Stimulated activated CD4-positive, alpha-beta T cell treated with anti-CD3 and anti-CD28 coated beads, Interleukin-12 subunit alpha, Interleukin-12 subunit beta, amount 100 ng/mL, for 4 hours (primary cell): ENCODE results near the gene C1QTNF6.

Experiments used
- DNase-seq: peaks from one replicate; pipeline ENCODE4 v3.0.0-alpha.2; 2020

Gene C1QTNF6

DNA sequence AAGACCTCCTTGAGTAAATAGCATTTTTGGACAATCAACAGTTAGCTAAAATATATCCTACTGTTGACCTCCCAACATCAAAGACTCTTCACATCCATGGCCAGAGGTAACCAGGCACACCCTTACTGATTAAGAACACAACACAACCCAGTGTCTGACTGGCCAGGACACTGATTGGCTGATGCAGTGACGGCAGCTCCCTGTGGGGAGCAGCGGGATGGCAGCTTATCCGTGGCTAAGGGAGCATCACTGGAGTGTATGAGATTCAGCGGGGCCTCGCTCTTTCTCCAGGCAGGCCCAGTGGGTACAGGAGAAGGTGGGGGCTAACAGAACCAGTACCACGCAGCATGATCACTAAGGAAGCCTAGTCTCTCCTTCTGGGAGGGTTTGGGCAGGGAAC, 28.0 kb downstream of the C1QTNF6 start:
- DNase-seq: no peak

DNA sequence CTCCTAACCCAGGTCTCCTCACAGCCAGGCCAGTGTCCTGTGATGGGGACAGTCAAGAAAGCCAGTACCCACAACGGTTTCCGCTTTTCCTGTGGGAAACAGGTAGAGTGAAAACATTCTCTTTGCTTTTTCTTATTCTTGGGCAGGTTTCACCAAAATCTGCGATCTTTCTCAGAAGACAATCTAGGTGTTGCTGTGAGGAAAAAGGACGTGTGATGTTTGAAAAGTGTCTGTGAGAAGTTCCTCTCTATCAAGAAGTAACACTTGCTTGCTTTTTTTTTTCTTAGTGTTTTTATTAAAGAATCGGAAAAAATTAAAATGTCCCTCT, 29.1 kb downstream of the C1QTNF6 start:
- DNase-seq: no peak

DNA sequence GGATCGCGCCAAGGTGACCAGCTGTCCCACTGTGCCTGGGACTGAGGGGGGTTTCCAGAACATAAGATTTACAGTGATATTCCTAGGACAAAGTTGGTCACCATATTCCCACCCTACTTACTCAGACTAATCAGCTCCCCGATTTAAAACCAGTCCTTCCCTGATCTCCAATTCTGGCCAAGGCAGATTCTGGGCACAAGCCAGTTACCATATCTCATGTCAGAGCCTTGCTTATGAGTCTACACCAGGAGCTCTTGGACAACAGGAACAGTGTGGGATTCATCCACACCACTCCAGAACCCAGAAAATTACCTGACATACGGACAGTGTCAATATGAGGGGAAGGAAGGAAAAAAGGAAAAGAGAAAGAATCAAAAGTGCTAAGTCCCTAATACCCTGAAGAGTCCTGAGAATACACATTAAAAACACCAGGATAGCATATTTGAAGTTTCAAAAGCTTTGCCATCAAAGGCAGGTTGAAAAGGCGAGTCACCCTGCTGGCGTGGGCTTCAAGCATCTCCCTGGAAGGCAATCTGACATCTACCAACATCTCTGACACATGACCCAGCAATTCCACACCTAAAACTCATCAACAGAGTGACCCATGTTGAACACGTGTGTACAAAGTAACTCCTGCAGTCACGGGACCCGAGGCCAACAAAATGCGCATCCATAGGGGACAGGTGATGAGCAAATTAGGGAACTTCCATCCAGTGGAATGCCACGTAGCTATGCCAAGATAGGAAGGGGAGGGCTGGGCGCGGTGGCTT, 30.3 kb downstream of the C1QTNF6 start:
- DNase-seq: no peak

DNA sequence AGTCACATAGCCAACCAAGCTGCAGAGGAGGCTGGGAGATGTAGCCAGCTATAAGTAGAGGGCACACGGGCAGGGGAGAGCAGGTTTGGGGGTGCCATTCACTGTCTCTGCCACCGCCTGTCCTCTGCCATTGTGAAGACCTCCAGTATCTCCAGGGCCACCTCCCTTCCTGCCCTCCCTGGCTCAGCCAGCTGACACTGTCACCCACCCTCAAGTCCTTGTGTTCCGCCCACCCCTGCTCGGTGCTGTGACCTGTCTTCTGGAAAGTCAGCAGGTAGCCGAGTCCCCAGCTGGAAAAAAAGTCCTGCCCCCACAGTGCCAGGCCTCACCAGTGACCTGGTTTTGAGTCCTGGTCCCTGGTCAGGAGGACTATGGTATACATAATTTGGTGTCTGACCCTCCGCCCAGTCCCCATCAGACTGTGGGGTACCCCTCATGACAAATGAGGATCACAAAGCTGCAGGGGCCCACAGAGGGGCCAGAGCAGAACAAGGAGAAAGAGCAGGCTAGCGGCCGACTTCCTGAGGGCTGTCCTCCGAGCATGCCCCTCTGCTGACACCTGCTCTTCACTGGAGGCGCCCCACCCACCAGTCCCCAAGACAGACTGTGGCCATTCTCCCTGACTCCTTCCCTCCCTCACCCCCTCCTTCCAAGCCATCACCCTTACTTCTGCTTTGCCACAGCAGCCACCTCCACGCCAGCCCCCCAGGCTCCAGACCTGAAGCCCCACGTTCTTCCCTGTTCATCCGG, 31.2 kb downstream of the C1QTNF6 start:
- DNase-seq: no peak

DNA sequence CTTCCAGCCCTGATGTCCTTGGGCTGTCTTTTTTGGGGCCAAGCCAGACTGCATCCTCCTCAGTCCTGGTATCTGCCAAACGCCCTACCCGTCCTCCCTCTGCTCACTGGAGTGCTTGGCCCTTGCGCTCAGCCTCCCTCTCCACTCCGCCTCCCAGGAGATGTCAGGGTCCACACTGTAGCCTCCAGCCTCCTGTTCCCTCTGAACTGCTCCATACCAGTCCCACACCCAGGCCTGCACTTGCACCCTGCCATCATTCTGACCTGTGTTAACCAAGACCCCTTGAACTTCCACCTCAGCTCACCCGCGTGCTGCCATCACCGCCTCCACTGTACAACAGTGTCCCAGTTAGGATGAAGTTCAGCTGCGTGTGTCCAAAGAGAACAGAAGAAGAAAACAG, 32.1 kb downstream of the C1QTNF6 start:
- DNase-seq: no peak

DNA sequence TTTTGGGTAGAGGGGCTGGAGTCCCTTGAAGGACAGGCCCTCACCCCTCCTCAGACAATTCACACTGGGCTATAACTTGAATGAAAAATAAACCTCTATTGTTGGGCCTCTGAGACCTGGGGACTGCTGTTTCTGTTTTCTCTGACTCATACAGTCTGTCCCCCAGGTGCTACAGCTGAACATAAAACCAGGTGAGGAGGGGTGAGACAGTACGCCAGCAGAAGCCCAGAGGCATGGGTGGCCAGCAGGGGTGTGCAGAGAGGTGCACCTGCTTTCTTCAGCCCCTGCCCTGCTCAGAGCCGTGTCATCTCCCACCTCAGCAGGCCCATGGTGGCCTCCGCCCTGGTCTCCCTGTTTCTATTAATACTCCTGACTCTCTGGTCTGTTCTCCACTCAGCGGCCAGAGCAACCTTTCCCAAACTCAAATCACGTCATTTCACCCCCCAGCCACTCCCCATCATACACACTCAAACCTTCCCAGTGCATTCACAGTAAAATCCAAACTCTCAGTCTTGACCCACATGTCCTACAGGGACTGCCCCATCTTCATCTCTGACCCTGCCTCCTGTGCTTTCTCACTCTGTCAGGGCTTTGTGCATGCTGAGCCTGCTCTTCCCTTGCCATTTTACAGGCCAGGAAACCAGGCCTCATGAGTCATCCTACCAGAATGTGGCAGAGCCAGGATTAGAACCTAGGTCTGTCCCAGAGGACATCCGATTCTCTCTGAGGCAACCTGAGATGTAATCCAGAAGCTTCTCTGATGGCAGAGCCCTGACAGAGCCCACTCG, 32.9 kb downstream of the C1QTNF6 start:
- no peak for DNase-seq

DNA sequence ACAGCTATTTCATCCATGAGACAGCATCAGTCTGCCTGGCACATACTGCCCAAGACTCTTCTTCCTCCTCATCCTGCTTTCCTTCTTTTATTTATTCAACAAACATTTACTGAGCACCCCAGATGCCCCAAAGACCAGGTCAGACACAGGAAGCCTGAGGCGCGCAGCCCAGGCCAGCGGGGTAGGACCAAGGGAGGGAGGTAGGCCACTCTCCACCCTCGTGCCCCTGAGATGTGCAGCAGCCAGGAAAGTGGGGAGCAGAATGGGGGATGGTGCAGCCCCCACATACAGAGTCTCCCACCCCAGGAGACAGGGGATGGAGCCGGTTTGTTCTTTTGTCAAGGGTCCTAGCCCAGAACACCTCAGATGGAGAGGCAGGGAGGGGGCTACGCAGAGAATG, 34.1 kb downstream of the C1QTNF6 start:
- no peak for DNase-seq

DNA sequence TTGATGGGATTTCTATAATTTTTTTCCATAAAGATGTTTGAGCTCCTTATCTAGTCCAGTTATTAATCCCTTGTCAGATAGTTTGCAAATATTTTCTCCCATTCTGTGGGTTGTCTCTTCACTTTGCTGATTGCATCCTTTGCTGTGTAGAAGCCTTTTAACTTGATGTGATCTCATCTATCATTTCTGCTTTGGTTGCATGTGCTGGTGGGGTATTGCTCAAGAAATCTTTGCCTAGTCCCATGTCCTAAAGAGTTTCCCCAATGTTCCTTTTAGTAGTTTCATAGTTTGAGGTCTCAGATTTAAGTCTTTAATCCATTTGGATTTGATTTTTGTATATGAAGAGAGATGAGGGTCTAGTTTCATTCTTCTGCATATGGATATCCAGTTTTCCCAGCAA, 36.6 kb downstream of the C1QTNF6 start:
- DNase-seq: no peak

DNA sequence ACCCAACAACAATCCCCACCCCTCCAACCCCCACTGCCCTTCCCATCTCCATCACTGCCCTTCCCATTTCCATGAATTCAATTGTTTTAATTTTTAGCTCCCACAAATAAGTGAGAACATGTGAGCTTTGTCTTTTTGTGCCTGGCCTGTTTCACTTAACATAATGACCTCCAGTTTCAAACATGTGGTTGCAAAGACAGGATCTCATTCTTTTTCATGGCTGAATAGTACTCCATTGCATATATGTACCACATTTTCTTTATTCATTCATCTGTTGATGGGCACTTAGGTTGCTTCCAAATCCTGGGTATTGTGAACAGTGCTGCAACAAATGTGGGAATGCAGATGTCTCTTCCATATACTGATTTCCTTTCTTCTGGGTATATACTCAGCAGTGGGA, 37.3 kb downstream of the C1QTNF6 start:
- DNase-seq: no peak

DNA sequence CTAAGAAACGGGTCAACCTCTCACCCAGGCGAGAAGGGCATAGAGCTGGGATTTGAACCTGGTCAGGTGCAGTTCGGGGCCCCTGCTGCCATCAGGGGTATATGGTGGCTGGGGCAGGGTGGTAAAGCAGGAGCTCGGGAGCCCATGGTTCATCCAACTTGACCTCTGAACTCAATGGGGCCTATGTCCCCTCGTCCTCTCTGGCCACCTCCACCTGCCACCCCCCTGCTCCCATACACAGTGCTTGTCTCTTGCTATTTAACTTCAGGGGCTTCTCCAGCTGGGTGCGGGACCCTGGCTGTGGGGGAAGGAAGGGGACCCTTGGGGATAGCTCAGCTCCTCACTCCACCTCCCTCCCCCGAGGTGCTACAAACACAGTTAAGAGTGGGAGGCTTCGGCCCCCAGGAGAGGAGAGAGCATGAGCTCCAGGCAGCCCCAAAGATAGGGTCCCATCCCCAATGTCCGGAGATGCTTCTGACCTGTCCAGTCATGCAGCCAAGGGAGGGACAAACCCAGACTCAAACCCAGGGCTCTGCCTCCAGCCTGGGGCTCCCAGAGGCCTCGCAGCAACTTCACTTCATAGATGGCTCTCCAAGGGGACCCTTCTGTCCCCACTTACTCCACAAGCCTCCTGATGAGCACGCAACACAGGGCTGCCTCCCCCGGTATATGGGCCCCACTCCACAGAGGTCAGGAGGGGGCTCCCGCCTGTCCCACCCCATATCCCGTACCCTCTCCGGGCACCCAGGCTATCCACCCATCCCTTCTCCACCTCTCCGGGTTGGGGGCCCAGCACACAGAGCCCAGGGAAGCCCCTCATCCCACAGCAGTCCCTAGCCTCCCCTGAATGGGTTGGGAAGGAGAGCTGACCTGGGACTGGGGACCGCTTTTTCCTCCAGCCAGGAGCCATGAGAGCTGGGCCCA, 39.0 kb downstream of the C1QTNF6 start:
- DNase-seq: no peak

DNA sequence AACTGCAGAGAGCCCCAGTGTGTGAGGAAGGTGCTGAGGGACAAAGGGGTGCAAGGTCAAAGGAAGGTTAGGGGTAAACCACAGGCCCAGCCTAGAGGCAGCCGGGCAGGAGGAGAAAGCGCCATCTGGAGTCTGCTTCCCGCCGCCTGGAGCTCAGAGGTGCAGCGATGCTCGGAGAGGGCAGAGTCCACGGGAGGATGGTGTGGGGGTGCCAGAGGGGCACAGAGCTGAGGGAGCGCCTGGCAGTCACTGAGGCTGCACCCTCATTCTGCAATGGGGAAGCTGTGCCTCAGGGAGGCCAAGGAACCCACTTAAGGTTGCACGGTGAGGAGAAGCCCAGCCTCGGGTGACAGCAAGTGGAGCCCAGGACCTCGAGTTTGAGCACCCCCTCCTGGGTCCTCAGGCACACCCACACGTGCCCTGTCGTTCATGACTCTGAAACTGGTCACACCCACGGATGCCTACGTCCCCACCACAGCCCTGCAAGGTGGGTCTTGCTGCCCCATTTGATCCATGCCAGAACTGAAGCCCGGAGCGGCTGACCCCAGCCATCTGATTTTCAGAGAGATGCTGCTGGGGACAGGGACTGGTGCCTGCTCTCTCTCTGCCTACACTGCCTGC, 39.9 kb downstream of the C1QTNF6 start:
- DNase-seq: no peak

DNA sequence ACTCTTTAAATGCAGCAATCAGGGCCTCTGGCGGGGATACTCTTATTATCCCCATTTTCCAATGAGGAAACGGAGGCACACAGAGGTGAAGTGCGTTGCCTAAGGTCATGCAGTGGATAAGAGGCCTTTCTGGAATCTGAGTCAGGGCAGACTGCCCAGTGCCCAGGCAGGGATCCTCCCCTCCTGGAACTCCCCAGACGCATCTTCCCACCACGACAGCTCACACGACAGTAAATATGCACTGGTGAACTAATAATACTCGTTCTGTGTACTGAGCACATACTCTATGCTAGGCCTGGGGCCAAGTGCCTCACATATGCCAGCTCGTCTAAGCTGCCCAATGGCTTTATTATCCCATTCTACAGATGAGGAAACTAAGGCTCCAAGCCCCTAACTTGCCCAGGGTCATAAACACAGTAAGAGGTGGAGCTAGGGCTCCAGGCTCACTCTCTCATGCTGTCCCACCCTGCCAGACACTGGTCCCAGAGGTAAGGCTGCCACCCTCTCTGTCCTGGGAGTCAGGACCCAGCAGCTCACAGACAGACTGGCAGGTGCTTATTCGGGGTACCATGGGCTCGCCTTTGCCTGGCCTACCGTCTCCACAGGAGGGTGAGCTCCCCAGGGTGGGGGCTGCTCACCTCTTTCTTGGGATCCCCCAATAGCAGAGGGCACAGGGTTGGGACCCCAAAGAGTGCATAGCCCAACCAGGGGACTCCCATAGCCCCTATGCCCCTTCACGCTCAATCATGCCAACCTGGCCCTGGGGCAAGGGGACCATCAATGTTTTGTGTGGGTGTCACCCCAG, 40.7 kb downstream of the C1QTNF6 start:
- DNase-seq: no peak

DNA sequence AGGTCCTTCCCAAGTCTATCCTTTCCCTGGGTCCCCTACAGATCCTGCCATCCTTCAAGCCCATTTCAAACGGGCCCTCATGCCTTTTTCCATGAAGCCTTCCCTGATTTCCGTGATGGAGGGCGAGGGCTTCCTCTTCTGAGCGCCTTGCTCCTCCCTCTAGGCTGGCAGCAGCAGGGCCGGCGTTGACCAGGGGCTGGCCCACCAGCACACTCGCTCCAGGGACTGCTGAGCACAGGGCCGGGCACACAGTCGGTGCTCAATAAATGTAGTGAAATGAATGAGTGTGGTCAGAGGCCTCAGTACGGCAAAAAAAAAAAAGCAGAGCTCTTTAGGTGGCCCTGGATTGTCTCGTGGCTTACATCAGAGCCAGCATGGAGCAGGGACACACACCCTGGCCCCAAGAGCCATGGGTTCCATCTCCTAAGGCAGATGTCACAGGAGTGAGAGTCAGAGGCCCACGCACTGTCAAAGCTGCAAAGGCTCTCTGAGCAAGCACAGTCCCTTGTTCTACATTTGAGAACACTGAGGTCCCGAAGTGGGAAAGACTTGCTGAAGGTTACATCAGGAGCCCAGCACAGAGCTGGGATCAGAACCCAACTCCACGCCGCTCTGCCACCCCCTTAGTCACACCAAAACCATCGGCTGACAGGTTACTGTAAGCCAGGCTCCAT, 41.4 kb downstream of the C1QTNF6 start:
- DNase-seq: no peak

DNA sequence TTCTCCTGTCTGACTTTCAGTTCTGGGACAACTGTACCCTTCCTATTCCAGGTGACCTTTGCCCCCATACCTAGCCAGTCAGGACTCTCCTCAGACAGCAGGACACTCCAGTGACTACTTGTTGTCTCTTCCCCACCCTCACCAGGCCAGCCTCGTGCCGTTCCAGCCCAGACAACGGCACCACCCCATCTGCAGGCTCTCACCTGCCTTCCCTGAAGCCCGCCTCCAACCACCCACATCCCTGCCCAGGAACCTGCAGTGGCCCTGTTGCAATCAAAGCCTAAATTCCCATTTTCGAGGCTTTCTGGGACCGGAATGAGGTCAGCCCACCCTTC, 42.0 kb downstream of the C1QTNF6 start:
- no peak for DNase-seq

DNA sequence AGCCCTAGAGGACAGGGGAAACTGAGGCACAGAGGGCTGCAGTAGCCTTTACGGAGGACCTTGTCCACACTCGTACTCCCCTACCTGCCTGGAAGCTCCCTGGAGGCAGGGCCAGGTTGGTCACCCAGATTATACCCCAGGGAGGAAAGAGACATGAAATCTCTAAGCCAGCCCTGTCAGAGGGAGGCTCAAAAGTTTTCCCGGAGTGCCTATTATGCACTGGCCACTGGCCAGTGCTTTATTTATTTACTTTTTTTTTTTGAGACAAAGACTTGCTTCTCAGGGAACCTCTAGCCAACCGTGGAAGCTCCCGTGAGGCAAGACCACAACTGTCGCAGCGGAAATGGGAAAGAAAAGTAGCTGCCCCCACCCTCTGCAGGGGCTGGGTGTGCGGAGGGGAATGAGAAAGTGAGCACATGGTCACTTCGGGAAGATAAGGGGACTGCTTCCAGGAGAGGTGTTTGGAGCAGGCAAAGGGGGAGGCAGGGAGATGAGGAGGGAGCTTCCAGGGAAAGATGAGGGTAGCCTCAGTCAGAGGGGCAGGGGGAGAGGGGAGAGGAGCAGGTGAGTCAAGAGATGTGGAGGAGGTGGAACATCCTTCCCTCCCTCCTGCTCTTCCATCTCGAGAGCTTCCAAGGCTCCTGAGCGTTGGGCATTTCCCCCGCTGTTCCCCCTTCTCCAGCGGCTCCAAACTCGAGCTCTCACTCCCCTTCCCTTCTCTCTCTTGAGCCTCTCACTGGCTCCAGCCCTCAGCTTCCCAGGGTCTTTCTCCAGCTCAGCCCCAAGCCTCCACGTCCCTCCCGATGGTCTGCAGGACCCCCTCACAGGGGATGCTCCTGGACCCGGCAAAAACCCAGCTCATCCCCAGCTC, 42.6 kb downstream of the C1QTNF6 start:
- DNase-seq: no peak

DNA sequence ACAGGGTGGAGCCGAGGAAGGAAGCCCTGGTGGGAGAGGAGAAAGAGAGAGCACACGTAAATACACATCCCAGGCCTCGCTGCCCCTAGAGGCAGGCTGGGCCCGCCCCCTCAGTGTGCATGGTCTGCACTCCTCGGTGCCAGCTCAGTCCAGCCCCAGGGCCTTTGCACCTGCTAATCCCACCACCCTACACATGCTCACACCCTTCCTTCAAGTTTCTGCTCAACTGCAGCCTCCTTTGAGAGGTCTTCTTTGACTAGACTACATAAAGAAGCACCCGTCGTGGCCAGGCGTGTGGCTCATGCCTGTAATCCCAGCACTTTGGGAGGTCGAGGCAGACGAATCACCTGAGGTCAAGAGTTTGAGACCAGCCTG, 43.9 kb downstream of the C1QTNF6 start:
- no peak for DNase-seq

DNA sequence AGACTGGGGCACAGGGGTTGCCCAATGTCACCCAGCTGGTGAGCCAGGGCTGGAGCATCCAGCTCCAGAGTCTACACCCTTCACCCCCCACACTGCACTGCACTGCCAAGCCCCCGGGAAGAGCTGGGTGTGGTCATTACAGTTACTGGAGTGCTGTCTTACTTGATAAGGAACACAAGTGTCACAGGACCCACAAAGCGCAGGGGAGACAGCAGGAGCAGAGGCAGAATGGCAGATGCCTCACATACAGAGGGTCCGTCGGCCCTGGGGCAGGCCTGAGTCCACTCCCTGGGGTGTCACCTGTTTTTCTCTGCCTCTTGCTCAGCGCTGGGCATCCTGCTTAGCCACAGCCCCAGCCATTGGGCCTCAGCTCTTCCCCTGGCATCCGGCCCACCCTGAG, 46.1 kb downstream of the C1QTNF6 start:
- DNase-seq: no peak

DNA sequence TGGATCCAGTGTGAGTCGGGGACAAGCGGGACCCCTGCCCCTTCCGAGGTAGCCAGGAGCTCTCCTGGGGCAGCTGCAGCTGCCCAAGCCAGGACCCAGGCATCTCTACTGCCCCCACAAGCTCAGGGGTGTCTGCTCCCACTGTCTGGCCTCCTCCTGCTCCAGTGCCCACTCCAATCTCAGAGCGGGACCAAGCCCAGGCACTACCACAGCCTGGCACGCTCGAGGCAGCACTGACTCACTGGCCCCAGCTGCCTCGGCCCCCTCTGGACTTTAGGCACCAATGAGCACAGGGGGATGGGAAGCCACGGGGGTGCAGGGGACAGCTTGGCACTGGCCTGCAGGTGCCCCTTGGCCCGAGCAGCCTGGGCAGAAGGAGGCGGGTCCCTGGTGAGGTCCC, 46.6 kb downstream of the C1QTNF6 start:
- DNase-seq: no peak

DNA sequence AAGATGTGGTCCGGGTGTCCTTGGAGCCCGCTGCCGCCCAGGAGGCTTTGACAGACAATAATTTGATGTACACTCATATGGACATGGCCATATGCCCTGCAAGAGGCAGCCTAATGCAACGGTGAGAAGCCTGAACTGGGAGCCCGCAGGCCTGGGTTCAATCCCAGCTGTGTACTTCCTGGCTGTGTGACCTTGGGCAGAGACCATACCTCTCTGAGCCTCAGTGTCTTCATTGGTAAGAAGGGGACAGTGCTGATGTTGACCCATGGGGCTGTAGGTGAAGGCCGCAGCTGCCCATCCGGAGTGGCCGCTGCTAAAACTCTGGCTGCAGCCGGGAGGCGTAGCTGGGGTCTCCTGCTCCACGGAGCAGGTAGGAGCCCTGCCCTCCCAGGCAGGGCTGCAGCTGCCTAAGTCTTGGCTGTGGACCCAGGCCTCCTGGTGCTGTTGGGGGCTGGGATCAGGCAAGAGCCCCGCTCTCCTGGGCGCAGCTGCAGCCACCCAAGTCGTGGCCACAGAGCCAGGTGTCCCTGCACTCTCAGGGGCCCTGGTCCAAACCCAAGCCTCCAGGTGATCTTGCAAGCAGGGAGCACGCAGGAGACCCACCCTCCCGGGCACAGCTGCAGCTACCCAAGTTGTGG, 47.2 kb downstream of the C1QTNF6 start:
- no peak for DNase-seq

DNA sequence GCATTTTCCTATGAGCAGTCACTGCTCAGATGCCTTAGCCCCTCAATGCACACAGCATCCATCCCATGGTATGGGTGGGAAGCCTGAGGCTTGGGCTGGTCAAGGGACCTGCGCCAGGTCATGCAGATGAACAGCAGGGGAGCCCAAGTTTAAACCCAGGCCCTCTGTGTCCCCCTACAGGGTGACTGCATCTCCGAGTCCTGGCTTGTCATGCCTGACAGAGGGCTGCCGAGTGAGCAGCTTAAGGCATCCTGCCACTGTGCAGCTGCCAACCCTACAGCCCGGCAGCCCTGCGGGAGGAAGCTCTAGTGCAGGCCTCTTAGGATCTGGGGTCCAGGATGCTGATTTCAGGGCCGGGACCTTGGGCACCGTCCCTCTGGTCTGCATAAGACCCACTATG, 48.3 kb downstream of the C1QTNF6 start:
- DNase-seq: no peak
